ENCODE results near the gene GLRX.

Gene GLRX

GRCh38 chr5:95822542-95823181 lies at the start of gene GLRX:
TSS of gene GLRX (minus strand) at chr5:95822726. CDS start at chr5:95822662, 64 bp downstream.
- DNase-seq (ENCODE audit: low read depth in 2 of 2) = no peak

- no peak for DNase-seq (ENCODE audit: low read depth in 2 of 2)
These were observed 48.8 kb upstream of the GLRX start for GRCh38 chr5:95871146-95871806.

- no peak for DNase-seq (ENCODE audit: low read depth in 2 of 2)
These were observed 47.7 kb upstream of the GLRX start for GRCh38 chr5:95870105-95870672.

GRCh38 chr5:95869173-95869855 lies 46.8 kb upstream of the GLRX start:
- peak; percentile 7 to 21 for DNase-seq (ENCODE audit: low read depth in 2 of 2)

GRCh38 chr5:95868136-95868535 lies 45.6 kb upstream of the GLRX start:
- no peak for DNase-seq (ENCODE audit: low read depth in 2 of 2)

GRCh38 chr5:95866435-95867040 lies 44.0 kb upstream of the GLRX start:
- DNase-seq (ENCODE audit: low read depth in 2 of 2) = no peak

- no peak for DNase-seq (ENCODE audit: low read depth in 2 of 2)
These were observed 42.5 kb upstream of the GLRX start for GRCh38 chr5:95864944-95865504.

GRCh38 chr5:95864456-95864855 lies 41.9 kb upstream of the GLRX start:
- DNase-seq (ENCODE audit: low read depth in 2 of 2) = no peak

- DNase-seq (ENCODE audit: low read depth in 2 of 2) = no peak
These were observed 40.8 kb upstream of the GLRX start for GRCh38 chr5:95863383-95863757.

GRCh38 chr5:95862671-95863382 lies 40.3 kb upstream of the GLRX start:
- no peak for DNase-seq (ENCODE audit: low read depth in 2 of 2)

- no peak for DNase-seq (ENCODE audit: low read depth in 2 of 2)
These were observed 39.5 kb upstream of the GLRX start for GRCh38 chr5:95861864-95862561.

- DNase-seq (ENCODE audit: low read depth in 2 of 2) = no peak
These were observed 38.8 kb upstream of the GLRX start for GRCh38 chr5:95861221-95861863.

GRCh38 chr5:95859661-95860060 lies 37.1 kb upstream of the GLRX start:
- DNase-seq (ENCODE audit: low read depth in 2 of 2) = no peak

GRCh38 chr5:95858661-95859595 lies 36.4 kb upstream of the GLRX start:
- peak; percentile 83 to 88 for DNase-seq (ENCODE audit: low read depth in 2 of 2)

GRCh38 chr5:95858023-95858461 lies 35.5 kb upstream of the GLRX start:
- no peak for DNase-seq (ENCODE audit: low read depth in 2 of 2)

- DNase-seq (ENCODE audit: low read depth in 2 of 2) = no peak
These were observed 34.8 kb upstream of the GLRX start for GRCh38 chr5:95857185-95857945.

GRCh38 chr5:95856501-95856981 lies 34.0 kb upstream of the GLRX start:
- no peak for DNase-seq (ENCODE audit: low read depth in 2 of 2)

- no peak for DNase-seq (ENCODE audit: low read depth in 2 of 2)
These were observed 31.0 kb upstream of the GLRX start for GRCh38 chr5:95853490-95853889.
